SK-N-SH (cell line): Measurements from ENCODE around the gene KIZ. TPM values are rescaled to one million over a fixed set of nuclear protein-coding genes. Genes with fewer than 3 reads are reported as not detected.

Experiments used
- CTCF ChIA-PET: fragments of 300-600, 350-600 bp; formaldehyde crosslinking; extraction: SDS; loops from one replicate; lab custom pipeline; 2021; lab: Yijun Ruan, JAX
- POLR2A ChIA-PET: fragments of 350-600 bp; sonication (Branson Sonifier 250); formaldehyde crosslinking; extraction: SDS; loops from one replicate; lab custom pipeline; 2020; ENCODE audit warnings: antibody characterized with exemption, inconsistent platforms; lab: Yijun Ruan, JAX
- DNase-seq: peaks from one replicate; pipeline ENCODE4 v3.0.0; 2012
- H2AFZ ChIP-seq: fragments of 200-600 bp; sonication (generic); 2 replicates; pipeline ENCODE4 v1.8.1; 2016; ENCODE audit warnings: antibody characterized with exemption, mild to moderate bottlenecking, low read depth
- H3F3A ChIP-seq: fragments of 200-600 bp; sonication (generic); replicated peaks from 2 replicates; pipeline ENCODE3; 2016; ENCODE audit warnings: antibody characterized with exemption, mild to moderate bottlenecking; ENCODE audit not compliant: insufficient read depth
- H3K27ac ChIP-seq, 2 experiments: fragments of 200-500 bp in 1 of 2; fragments of 200-600 bp in 1 of 2; sonication (Bioruptor generic) in 1 of 2; sonication (generic), shearing (Covaris generic) in 1 of 2; 2 replicates each; pipeline versions ENCODE4 v1.5.1 to v1.6.1; 2014 to 2016; ENCODE audit warnings: low read depth in 2 of 2, inconsistent platforms in 1 of 2, low read length in 1 of 2, mild to moderate bottlenecking in 1 of 2, mixed read lengths in 1 of 2
- H3K27me3 ChIP-seq: fragments of 200-600 bp; sonication (generic), shearing (Covaris generic); 2 replicates; pipeline ENCODE4 v1.6.1; 2016; ENCODE audit warnings: mixed run types; ENCODE audit not compliant: insufficient read depth
- H3K36me3 ChIP-seq, 2 experiments: fragments of 200-500 bp in 1 of 2; fragments of 200-600 bp in 1 of 2; sonication (Bioruptor generic) in 1 of 2; sonication (generic) in 1 of 2; replicated peaks in 1 of 2; 2 replicates each; pipeline versions ENCODE3 to v1.5.1; 2014 to 2016; ENCODE audit warnings: low read length in 1 of 2, mild to moderate bottlenecking in 1 of 2; ENCODE audit not compliant: insufficient read depth in 2 of 2, control insufficient read depth in 1 of 2
- H3K4me1 ChIP-seq, 2 experiments: fragments of 200-500 bp in 1 of 2; fragments of 200-600 bp in 1 of 2; sonication (Bioruptor generic) in 1 of 2; sonication (generic), shearing (Covaris generic) in 1 of 2; 2 replicates each; pipeline versions ENCODE4 v1.5.1 to v1.6.1; 2014 to 2016; ENCODE audit warnings: low read depth in 1 of 2, low read length in 1 of 2, mixed run types in 1 of 2; ENCODE audit not compliant: insufficient read depth in 2 of 2, control insufficient read depth in 1 of 2
- H3K4me2 ChIP-seq: fragments of 200-600 bp; sonication (generic), shearing (Covaris generic); 2 replicates; pipeline ENCODE4 v1.6.1; 2017; ENCODE audit warnings: mixed run types
- H3K4me3 ChIP-seq, 2 experiments: fragments of 200-500 bp in 1 of 2; fragments of 200-600 bp in 1 of 2; sonication (Bioruptor generic) in 1 of 2; sonication (generic), shearing (Covaris generic) in 1 of 2; 2 replicates each; pipeline versions ENCODE4 v1.5.1 to v1.8.1; 2014 to 2016; ENCODE audit warnings: low read depth in 2 of 2, inconsistent platforms in 1 of 2, low read length in 1 of 2, mild to moderate bottlenecking in 1 of 2, mixed read lengths in 1 of 2, moderate library complexity in 1 of 2
- H3K79me2 ChIP-seq: fragments of 200-600 bp; sonication (generic); 2 replicates; pipeline ENCODE4 v1.8.1; 2017; ENCODE audit warnings: mild to moderate bottlenecking; ENCODE audit not compliant: insufficient read depth
- H3K9ac ChIP-seq: fragments of 200-600 bp; sonication (generic); 2 replicates; pipeline ENCODE4 v1.6.1; 2017; ENCODE audit warnings: mixed run types
- H3K9me2 ChIP-seq: fragments of 200-600 bp; sonication (generic); 2 replicates; pipeline ENCODE4 v1.6.1; 2017; ENCODE audit warnings: mixed run types
- H3K9me3 ChIP-seq: fragments of 200-600 bp; sonication (generic); 2 replicates; pipeline ENCODE4 v1.6.1; 2017; ENCODE audit warnings: mixed run types, mild to moderate bottlenecking, moderate library complexity
- H4K20me1 ChIP-seq: fragments of 200-600 bp; sonication (generic); 2 replicates; pipeline ENCODE4 v1.6.1; 2017; ENCODE audit warnings: mild to moderate bottlenecking, mixed run types; ENCODE audit not compliant: insufficient read depth
- CHD2 ChIP-seq: fragments of 150-350 bp; IDR thresholded peaks from 2 replicates; pipeline ENCODE4 v1.6.1; 2018; ENCODE audit warnings: low read length; ENCODE audit not compliant: partially characterized antibody
- CTCF ChIP-seq: fragments of 200-600 bp; sonication (generic); IDR thresholded peaks from 2 replicates; pipeline ENCODE4 v1.6.1; 2017; ENCODE audit warnings: antibody characterized with exemption, mild to moderate bottlenecking, moderate library complexity
- ELF1 ChIP-seq: IDR thresholded peaks from 2 replicates; pipeline ENCODE4 v1.4.0; 2012
- EP300 ChIP-seq, 2 experiments: IDR thresholded peaks; 2 replicates each; pipeline versions ENCODE4 v1.4.0 to v1.6.1; 2012; ENCODE audit warnings: borderline replicate concordance in 1 of 2, low read depth in 1 of 2, low read length in 1 of 2
- FOSL2 ChIP-seq: IDR thresholded peaks from 2 replicates; pipeline ENCODE4 v1.4.0; 2012; ENCODE audit warnings: low read depth, mild to moderate bottlenecking, moderate library complexity, borderline replicate concordance
- FOXJ3 ChIP-seq: sonication (generic); formaldehyde crosslinking; IDR thresholded peaks from 2 replicates; pipeline ENCODE4 v1.5.1; 2020; ENCODE audit warnings: mild to moderate bottlenecking, missing genetic modification reagents
- GATA2 ChIP-seq: sonication (generic); formaldehyde crosslinking; IDR thresholded peaks from 2 replicates; pipeline ENCODE4 v1.5.0; 2020; ENCODE audit warnings: mild to moderate bottlenecking, missing genetic modification reagents
- IRF3 ChIP-seq: fragments of 150-350 bp; IDR thresholded peaks from 2 replicates; pipeline ENCODE4 v1.6.1; 2016; ENCODE audit warnings: mild to moderate bottlenecking, low read depth, low read length
- MEF2A ChIP-seq: IDR thresholded peaks from 2 replicates; pipeline ENCODE4 v1.4.0; 2012; ENCODE audit warnings: low read depth, borderline replicate concordance
- NFIC ChIP-seq: IDR thresholded peaks from 2 replicates; pipeline ENCODE4 v1.4.0; 2012; ENCODE audit warnings: borderline replicate concordance
- NRF1 ChIP-seq: IDR thresholded peaks from 2 replicates; pipeline ENCODE4 v1.6.1; 2012; ENCODE audit warnings: low read depth, mild to moderate bottlenecking, low read length
- POLR2AphosphoS5 ChIP-seq: IDR thresholded peaks from 2 replicates; pipeline ENCODE4 v1.6.1; 2012; ENCODE audit warnings: low read depth, low read length
- REST ChIP-seq: IDR thresholded peaks from 2 replicates; pipeline ENCODE4 v1.6.1; 2012; ENCODE audit warnings: mild to moderate bottlenecking, low read depth, low read length, moderate library complexity
- RFX5 ChIP-seq: IDR thresholded peaks from 2 replicates; pipeline ENCODE4 v1.6.1; 2012; ENCODE audit warnings: mild to moderate bottlenecking, improper control_type of control experiment, low read length
- SIN3A ChIP-seq: IDR thresholded peaks from 2 replicates; pipeline ENCODE4 v1.6.1; 2012; ENCODE audit warnings: low read depth, mild to moderate bottlenecking, low read length, moderate library complexity, borderline replicate concordance
- TAF1 ChIP-seq: IDR thresholded peaks from 2 replicates; pipeline ENCODE4 v1.6.1; 2012; ENCODE audit warnings: low read depth, mild to moderate bottlenecking, low read length, moderate library complexity, borderline replicate concordance
- USF1 ChIP-seq: IDR thresholded peaks from 2 replicates; pipeline ENCODE4 v1.4.0; 2012; ENCODE audit warnings: low read depth, borderline replicate concordance
- YY1 ChIP-seq: IDR thresholded peaks from 2 replicates; pipeline ENCODE4 v1.4.0; 2012; ENCODE audit warnings: low read depth, mild to moderate bottlenecking
- ZBTB33 ChIP-seq: IDR thresholded peaks from 2 replicates; pipeline ENCODE4 v1.4.0; 2012; ENCODE audit warnings: low read depth, borderline replicate concordance
- WGBS: methylation state at CpG from one replicate; pipeline ENCODE4 v1.1.6; 2017; ENCODE audit warnings: low lambda C conversion rate; 5-methylcytosine and 5-hydroxymethylcytosine counted together
- polyA plus RNA-seq, 3 experiments: library from polyadenylated mRNA; depleted of rRNA; stranded (reverse); fragments of >200 nt; gene quantifications; 2 replicates each; pipeline ENCODE4 v1.2.3, GENCODE V29; 2012

KIZ gene
- polyA plus RNA-seq, 1 of the 3 experiments (the other 2 are of a cell fraction): 3.9 TPM

- no peaks in the 10 kb centered on the region for H3F3A ChIP-seq
- no peaks in the 10 kb centered on the region for H3K9me3 ChIP-seq
- CTCF ChIA-PET: interaction anchor here (1.0 to 1.1 kb wide), 2 partner anchors 18 to 52 kb away, joined by 3 to 5 read pairs; no protein-coding TSS in a partner anchor
- no peaks in the 10 kb centered on the region for H3K36me3 ChIP-seq
- H3K4me2 ChIP-seq: no peak overlapping the region
- DNase-seq: no peak
- TF ChIP-seq TAF1 (no peak), SIN3A (no peak)
- TF ChIP-seq, all 33 proteins: peak for 0
- H3K4me1 ChIP-seq: no peaks in the 10 kb centered on the region
- no peaks in the 10 kb centered on the region for H3K27me3 ChIP-seq
- POLR2A ChIA-PET: no interaction called here
- H4K20me1 ChIP-seq: no peaks in the 10 kb centered on the region
- no peak overlapping the region for H3K9ac ChIP-seq
- H2AFZ ChIP-seq: no peak overlapping the region
- 89% methylated on average over 2 of the region's 2 CpGs for WGBS
- H3K9me2 ChIP-seq: no peaks in the 10 kb centered on the region
- H3K4me3 ChIP-seq: no peak overlapping the region
- no peaks in the 10 kb centered on the region for H3K79me2 ChIP-seq
- no peak overlapping the region for H3K27ac ChIP-seq
Measured at GRCh38 chr20:21183722-21184121, 57.8 kb downstream of the KIZ start.

GRCh38 chr20:21184819-21185218, 58.9 kb downstream of the KIZ start:
- DNase-seq: no peak
- Histone ChIP-seq H3K4me1 (no peaks in the 10 kb centered on the region), H3K27ac (no peak overlapping the region), H4K20me1 (no peaks in the 10 kb centered on the region), H3K9me3 (no peaks in the 10 kb centered on the region), H3K4me2 (no peak overlapping the region), H3K79me2 (no peaks in the 10 kb centered on the region), H3K9me2 (no peaks in the 10 kb centered on the region), H2AFZ (no peak overlapping the region), H3K4me3 (no peak overlapping the region), H3F3A (no peaks in the 10 kb centered on the region), H3K9ac (no peak overlapping the region), H3K36me3 (no peaks in the 10 kb centered on the region), H3K27me3 (no peaks in the 10 kb centered on the region)
- WGBS: 93% methylated on average over 3 of the region's 3 CpGs
- ChIA-PET CTCF (interaction anchor here (1.0 to 1.4 kb wide), 4 partner anchors 17 to 51 kb away, joined by 3 read pairs; no protein-coding TSS in a partner anchor), POLR2A (no interaction called here)
- no peak for TF ChIP-seq FOSL2
- no peak for TF ChIP-seq POLR2AphosphoS5
- no peak for TF ChIP-seq ELF1
- TF ChIP-seq CTCF: no peak
- no peak for TF ChIP-seq IRF3
- no peak for TF ChIP-seq GATA2 (CRISPR knock-in tag)
- no peak for TF ChIP-seq NFIC
- TF ChIP-seq FOXJ3 (CRISPR knock-in tag): no peak
- TF ChIP-seq MEF2A: no peak
- TF ChIP-seq RFX5: no peak
- no peak for TF ChIP-seq REST
- TF ChIP-seq USF1: no peak
- TF ChIP-seq EP300 (IDR thresholded peaks at IDR 0.05; ENCODE audit: borderline replicate concordance in 1 of 2, low read depth in 1 of 2, low read length in 1 of 2): no peak
- no peak for TF ChIP-seq YY1
- no peak for TF ChIP-seq CHD2
- no peak for TF ChIP-seq NRF1
- TF ChIP-seq SIN3A: no peak
- no peak for TF ChIP-seq ZBTB33
